Cerebellar cortex (tissue), 1 donor: Measurements from ENCODE around the gene PACRG.

Experiments
- DNase-seq: peaks from one replicate; pipeline ENCODE4 v3.0.0-alpha.2; 2015; ENCODE audit warnings: low spot score

The PACRG gene

DNA sequence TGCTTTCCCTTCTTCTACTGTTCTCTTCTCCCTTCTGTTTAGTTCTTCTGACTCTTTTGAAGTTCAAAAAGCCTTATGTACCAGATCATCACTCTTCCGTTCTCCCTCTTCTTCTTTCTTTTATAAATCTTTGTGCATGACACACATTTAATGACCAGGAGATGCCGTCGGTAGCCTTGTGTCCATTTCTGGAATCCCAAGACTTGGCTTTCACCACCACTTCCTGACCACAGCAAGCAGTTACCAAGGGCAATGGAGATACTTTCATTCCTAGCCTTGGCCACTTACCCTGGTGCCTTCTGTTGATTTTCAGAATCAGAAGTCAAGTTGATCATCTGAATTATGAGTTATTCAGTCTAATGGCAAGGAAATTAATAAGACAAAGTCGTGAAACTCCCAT, 418.3 kb downstream of the PACRG start:
- DNase-seq: no peak

DNA sequence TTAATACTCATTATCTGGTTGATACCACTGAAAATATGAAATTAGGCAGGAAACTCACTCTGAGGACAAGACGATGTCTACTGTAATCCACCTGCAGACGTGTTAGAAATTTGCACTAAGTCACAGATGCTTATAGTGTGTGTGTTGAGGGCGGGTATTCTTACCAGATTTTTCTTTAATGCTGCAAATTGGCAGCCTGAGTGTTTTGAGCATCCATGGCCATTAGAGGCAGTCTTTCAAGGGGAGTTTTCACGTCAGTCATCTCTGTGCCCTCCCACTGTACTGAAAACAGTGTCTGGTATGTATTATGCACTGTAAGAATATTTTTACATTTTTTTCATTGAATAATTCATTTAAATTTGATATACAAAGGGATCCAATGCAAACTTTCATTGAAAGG, 420.2 kb downstream of the PACRG start:
- DNase-seq: no peak

DNA sequence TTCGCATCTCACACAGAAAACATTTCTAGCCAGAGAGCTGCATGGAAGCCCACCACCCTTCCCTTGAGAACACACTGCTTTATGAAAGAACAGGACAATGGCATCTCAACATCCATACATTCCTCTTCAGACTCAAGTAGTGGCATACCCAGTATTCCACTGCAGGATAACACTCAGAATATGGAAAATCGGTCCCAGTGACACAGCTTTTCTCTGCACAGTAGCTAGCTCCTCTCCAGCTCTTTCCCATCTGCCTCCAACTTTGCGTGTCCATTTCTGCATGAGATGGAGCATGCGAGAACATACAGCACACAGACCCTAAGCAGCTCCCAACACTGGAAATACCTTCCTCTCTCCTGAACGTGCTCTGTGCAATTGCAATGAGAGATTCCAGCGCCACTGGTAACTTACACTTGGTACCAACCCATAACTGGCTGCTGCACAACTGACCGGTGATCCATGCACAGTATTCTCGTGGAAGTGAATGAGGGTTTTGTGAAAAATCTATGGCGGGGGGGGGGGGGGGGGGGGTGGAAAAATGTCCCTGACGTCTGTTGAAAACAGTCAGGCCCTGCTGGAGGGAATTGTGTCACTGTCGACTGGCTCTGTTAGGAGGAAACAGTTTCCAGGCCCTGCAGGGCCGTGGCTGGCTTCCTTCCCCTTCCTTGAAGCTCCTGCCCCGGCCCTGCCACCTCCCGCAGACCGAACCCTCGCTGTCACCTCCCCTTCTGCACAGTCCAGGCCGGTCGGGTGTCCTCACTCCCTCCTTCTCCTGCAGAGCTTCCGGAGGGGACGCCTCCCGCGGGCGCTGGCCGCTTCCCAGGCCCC, 420.9 kb downstream of the PACRG start:
- DNase-seq: no peak

DNA sequence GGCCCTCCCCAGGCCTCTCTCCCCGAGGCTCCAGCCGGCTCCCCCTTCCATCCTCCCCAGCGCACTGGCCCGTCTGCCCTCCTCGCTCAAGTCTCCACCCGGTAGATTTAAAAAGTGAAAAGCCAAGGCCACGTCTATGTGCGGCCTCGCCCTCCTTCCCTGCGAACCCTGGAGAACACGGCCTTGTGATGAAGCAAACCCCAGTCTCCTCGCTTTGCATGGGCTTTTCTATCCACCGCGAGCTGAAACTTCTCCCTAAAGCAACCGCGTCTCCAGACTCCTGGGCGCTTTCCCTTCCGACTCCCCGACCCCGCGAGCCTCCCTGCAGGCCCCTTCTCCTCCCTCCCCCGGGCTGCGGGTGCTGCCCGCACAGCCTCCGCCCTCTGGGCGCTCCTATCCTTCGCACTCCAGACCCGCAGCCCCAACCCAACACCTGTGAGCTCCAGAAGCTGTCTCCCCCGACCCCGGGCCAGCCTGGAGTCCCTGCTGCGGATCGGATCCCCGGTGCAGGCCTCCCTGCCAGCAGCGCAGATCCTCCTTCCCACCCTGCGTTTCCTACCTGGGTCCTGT, 421.6 kb downstream of the PACRG start:
- no peak for DNase-seq

DNA sequence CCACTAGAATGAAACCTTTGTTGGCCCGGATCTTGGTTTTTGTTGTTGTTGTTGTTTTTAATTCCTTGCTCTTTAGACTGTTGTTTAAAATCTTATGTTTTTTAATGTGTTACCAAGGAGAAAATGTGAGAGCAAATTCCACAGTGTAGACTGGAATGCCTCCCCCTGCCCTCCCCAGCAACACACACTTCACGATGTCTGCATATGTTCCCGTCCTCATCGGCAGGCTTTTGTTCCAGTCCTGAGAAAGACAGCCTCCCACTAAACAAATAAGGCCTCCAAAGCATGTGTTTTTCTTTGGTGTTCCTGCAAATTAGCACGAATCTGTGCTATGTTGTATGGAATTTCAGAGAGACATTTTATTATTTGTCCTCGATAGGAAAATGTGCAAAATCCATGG, 423.4 kb downstream of the PACRG start:
- no peak for DNase-seq

DNA sequence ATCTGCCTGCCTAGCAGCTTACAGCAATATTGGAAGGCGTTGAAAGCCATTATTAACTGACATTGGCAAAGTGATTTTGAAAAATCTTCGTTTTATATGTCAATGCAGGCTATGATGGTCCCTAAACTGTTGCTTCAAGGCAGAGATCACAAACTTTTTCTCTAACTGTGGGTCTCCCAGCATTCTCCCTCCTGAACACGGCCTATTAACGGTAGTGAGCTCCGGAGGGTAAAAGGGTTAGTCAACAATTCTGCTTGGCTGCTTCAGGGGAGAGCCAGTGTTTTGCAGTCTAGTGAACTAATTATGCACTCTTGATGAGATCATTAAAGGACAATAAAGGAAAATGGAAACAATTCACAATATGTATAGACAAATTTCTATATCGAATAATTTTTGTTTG, 424.9 kb downstream of the PACRG start:
- no peak for DNase-seq

DNA sequence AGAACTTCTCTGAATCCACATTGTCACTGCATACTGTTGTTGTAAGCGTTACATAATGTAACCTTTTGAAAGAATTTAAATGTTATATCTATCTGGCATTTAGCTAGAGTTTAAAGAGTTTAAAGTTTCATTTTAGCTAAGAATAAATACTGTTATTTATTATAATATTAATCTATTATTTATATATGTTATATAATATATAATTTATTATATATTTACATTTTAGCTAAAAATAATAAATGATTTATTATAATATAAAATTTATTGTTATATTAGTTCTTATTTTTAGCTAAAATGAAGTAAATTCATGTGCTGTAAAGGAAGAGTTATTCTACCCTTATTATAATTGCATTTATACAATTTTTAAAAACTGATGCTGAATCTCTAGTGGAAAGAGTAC, 431.3 kb downstream of the PACRG start:
- no peak for DNase-seq

DNA sequence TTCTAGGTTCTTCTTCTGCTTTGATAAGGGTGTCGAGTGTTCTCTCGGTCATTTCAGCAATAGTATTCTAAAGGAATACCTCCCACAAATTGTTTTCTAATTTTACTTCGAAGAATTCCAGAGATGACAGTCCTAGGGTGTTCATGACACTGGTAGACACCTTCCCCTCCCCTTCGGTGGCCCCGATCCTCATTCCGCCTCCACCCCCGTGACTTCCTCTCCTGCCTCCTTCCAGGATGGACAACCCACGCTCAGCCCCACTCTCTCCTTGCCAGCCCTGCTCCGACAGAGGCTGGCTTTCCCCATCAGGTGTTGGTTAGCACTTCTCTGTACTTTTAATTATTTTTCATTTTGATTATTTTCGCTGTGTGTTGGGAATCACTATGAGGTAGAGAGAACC, 431.9 kb downstream of the PACRG start:
- no peak for DNase-seq

DNA sequence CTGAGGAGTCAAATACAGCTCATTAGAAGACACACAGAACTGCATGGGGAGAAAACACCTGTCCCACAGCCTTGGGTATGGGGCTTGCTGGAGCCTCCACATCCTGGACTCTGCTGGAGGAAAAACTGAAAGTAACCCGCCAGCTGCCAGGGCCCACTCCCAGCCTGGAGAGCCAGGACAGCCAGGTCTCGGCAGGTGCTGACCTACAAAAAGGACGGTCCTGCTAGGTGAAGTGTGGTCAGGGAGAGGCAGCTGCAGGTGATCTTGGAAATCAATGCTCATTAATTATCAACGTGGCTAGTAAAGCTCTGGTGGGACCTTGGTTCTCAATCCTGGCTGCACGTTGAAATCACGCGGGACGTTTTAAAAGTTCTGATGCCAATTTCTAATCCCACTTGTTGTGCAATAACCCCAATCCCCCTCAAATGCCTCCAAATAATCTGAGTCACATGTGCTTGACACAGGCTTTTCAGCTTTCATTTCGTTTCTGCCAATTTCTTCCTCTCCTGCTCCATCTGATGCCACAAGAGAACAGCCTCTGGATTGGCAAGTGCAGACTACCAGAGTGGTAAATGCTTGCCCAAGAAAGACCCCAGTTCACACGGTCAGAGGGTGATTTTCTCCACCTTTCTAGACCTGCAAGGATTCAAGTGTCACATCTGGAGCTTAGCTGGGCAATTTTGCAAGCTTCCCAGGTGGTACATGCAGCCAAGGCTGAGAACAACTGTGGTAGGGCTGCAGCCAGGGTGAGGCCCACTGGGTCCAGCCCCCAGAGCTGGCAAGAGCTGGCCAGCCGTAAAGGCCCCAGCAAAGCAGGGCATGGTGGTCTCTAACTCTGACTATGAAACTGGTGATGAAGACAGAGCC, 434.5 kb downstream of the PACRG start:
- DNase-seq: no peak

DNA sequence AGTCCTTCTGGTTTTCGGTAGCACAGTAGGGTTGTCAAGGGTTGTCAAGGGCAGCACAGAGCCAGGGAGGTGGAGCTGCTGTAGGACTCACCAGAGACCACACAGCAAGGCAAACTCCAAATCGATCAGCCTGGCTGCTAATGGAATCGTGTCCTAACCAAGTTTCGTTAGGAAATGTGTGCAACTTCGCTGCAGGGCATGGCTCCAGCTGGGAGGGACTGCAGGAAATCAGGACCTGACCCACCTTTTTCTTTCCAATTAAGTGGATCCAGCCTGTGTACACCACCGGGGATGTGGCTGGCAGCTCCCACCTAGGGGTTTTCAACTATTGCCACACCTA, 435.1 kb downstream of the PACRG start:
- no peak for DNase-seq

DNA sequence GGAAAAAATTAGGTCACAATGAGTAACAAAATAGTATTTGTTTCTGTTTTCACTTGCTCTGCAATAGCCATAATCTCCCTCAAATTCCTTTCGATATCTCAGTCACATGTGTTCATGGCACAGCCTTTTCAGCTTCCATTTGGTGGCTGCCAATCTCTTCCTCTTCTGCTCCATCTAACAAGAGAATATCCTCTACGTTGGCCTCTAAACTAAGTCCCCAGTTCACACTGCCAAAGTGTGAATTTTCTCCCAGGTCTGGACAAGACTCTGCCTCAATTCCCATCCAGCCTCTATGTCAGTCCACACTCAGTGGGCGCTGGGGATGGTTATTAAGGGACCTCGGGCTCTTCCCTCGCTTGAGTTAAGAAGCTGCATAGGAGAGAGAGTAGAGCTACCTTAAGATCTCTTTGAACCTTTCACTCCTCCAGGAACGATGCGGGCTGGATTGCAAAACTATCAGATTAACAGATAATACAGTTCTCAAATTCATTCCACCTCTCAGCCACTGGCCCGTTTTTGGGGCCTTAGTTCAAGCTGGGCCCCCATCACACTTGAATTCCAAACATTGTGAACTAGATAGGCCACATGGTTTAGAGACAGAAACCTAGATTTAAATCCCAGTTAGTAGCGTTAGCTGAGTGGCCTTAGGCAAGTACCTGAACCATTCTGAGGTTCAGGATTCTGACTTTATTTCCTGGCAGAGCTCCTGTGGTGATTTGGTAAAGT, 436.6 kb downstream of the PACRG start:
- no peak for DNase-seq

DNA sequence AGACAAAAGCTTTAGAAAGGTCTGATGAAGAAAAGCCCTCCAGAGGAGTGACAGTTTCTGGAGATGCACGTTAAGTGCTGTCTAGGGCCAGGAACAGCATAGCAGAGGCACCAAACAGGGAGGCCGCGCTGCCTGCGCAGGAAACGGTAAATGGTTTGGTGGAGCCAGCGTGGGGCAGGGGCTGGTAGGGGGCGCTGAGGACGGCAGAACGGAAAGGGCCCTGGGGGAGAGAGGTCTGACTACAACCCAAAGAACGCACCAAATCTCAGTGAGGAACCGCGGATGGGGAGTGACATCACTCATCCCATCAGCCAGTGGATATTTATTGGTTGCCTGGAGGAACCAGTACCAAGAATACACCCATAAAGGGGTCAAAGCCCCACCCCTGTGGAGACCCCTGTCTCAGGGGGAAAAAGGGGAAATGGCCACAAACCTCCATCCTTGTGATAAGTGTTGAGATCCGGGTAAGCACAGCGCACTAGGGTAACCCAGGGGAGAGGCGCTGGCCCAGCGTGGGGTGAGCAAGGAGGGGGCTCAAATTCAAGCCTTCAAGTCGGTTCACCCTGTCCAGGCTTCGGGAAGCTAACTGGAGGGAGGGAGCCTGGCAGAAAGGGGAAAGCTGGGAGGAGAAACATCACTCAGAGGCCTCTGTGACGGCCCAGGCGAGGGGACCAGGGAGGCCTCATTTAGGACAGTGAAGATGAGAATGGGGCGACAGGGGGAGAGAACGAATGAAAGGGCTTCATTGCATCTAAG, 437.6 kb downstream of the PACRG start:
- DNase-seq: no peak

DNA sequence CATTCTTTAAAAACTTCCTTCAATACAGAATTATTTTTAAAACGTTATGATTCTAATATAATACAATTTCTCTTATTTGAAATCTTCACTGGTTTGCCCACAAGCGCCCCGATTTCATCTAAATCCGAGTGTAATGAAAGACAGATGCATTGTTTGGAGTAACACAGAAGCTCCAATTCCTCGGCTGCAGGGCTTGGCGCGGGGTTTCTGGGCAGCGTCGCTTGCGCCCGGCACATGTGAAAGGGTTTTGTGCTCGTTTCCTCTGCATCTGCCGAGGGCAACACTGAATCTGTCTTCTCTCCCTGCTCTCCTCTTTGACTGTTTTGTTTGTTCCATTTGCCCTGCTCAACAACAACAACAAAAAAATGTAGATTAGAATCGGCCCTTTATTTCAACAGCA, 438.1 kb downstream of the PACRG start:
- DNase-seq: no peak

DNA sequence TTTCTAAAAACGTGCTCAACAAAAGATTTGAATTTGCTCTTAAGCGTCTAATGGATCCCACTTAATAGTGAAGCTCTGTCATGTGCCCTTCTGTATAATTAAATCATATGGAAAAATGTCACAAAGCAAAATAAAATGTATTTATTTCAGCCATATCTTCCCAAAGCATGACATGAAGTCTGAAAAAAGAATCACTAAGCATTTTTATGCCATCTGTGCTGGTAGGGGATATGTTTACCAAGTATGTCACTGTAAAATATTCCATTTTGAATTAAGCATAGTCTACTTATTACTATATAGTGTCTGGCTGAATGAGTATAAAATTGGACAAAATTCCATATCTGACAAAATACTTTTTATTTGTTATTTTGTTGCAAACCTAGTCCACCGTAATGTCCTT, 438.7 kb downstream of the PACRG start:
- no peak for DNase-seq

DNA sequence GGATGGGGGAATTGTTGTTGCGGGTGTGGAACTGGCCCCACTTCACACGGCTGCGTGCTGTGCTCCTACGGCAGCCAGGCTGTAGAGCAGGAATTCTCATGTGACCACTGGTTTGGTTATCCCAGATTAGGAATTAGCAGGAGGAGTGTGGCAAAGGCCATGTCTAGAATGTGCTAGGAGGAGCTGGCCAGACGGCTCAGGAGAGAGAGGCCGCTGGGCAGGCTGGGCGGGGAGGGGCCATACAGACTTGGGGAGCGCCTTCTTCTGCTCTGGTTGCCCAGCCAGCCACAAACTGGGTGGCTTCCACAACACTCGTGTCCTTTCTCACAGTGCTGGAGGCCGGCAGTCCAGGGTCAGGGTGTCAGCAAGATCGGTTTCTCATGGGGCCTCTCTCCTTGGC, 441.7 kb downstream of the PACRG start:
- no peak for DNase-seq

DNA sequence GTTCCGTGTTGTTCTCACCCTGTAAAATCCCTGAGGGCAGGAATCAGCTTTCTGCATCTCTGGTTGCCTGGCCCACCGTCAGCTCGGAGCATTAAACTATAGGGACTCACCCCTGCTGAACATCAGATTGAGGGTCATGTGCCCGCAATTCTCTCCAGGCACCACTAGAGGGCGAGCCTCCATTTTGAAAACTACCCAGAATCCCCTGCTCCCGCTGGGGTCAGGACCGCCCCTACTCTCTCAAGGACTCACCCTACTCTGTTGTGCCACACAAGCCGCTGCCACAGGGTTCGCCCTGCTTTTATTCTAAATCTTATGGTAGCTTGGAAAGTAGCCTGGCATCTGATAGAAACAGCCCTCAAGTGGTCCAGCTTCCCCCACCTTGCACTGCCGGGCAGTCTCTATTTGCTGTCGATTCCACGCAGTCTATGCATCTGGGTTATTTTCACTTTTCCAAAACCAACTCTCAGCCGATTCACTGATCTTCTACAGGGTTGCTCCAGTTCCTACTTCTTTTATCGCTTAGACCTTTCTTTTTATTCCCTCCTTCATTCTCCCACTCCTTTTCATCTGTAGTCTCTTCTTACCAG, 442.6 kb downstream of the PACRG start:
- no peak for DNase-seq

DNA sequence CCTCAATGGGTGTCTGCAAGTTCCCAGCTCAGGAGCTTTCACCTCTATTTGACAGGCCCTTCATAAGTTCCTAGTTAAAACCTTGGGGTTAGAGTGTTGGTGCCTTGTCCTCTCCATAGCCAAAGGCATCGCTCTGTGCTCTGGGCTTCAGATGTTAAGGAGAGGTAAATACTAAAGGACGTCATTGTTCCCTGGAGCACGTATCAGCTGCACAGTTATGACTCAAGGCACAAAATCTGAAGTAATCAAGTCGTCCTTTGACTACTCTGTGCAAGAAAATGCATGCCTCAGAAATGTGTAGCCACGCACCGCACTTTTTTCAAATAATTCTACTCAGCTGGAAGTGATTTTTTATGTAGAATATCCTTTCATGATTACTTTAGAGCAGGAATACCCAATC, 446.0 kb downstream of the PACRG start:
- DNase-seq: no peak

DNA sequence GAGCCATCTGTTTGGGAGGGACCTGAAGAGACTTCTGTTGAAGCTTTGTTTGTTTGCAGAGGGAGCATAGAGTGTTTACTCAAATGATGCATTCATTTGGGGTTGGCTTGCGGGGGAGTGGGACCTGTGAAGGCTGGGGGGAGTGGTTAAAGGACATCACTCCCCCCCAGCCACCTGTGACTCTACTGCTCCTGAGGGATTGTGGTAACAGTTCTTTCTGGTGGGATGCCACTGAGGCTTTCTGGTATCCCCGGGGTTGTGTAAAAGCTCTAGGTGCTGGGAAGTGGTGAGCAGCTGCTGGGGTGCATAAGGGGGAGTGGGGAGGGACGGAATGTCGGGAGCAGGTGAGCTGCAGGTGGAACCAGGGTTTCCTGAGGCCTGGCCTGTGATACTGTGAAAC, 447.5 kb downstream of the PACRG start:
- DNase-seq: no peak

DNA sequence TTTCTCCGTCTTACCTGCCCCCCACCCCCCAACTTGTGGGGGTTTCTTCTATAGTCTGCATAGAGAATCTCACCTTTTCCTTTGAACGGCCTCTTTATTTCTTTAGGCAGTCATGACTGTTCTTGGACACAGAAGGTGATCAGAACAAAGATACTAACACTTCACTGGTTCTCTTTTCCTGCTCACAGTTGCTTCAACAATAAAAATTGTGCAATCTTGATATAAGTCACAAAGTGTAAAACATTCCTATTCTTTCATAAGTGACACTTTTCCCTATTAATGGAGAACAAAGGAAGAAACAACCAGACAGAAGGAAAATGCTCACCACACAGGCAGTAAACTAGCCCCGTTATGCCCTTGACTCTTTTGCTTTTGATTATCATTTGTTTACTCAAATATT, 448.3 kb downstream of the PACRG start:
- DNase-seq: no peak

DNA sequence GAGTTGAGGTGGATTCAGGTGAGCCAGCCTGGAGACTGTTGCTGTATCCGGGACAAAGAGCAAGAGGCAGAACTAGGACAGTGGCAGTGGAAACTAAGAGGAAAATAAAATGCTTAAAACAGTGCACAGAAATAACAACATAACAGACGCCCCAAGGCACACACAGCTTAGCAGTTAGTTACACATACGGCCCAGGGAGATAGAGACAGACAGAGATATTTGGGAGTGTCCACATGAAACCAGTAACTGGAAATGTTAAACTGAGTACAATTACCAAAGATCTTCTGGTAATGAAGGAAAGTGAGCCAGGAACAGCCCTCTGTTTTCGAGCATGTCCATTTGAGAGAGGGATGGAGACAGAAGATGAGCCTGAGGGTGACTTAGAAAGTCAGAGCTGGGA, 449.2 kb downstream of the PACRG start:
- DNase-seq: no peak

DNA sequence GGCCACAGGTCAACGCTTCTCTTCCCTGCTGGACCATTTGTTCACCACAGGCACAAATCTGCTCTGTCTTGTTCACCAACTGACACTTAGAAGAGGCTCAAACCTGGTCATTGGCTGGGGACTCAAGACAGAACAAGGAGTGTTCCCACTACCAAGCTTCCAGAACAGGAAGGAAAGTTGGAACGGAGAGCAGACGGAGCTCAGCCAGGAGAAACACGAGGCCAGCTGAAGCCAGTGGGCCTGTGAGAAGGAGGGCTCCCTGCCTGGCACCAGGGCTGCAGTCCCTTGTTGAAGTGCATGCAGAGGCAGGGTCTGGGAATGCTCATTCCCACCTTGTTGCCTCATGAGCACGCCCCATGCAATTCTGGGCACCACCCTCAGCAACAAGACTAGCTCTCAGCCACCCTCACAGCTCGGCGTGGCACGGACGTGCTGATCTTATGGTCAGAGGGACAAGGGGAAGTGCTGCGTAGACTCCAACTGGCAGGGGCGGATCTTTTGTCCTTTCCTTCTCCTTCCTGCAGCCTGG, 450.2 kb downstream of the PACRG start:
- no peak for DNase-seq
